ENCODE data around the gene KANK4. TPM values are rescaled to one million over a fixed set of nuclear protein-coding genes. Genes with fewer than 3 reads are reported as not detected.

KANK4 gene
- total RNA-seq, 1 experiment from 2014 or later: 1.7 TPM

DNA sequence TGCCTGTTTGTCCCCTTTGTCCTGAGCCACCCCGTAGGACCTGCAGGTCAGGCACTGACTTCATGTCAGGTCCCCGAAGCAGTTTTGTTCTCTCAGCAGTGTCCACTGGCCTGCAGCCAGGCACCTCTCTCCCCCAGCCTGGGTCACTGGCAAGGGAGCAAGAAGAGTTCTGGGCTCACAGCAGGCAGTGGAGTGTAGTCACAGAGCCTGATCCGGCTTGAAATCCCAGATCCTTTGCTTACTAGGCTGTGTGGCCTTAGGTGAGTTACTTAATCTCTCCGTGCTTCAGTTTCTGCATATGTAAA lies 90.4 kb downstream of the KANK4 start:
- peak overlapping the region; percentile 57 for H3K4me2 ChIP-seq
- CTCF ChIA-PET: interaction anchor here (0.6 kb wide), 1 partner anchor 155 kb away, joined by 3 read pairs; no protein-coding TSS in a partner anchor
- H3K27ac ChIP-seq: peak overlapping the region; percentile 85; the same call in 1 of the 2 replicates

DNA sequence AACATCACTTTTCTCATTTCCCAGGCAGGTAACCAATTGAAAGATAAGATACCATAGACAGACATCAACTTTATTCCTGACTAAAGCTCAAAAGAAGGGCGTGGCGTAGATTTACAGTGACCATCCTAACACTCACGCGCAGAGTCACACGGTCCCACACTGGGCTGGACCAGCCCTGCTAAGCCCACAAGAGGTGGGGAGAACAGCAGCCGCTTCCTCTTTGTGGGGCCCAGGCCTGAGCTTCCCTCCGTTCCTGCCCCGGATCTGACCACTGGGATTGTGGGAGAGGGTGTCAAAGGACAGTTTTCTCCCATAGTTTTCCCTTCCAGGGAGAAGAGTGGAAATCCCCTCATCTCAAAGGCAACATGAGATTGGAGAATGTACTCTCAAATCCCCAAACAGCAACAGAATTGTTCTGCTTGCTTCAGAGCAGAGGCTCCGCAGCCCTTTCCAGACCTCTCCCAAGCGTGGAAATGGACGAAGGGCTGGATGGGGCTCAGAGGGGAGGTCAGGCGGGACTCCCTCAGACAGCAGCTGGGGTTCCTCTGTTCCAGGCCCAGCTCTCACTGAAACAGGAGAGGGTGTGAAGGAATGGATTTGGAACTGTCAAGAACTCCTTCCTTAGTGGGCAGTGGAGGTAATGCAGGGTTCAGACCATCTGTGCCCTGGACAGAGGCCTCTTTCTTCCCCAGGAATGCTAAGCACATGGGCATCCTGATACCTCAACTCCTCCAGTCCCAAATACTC lies 90.9 kb downstream of the KANK4 start:
- CTCF ChIA-PET: interaction anchor here (1.0 kb wide), 1 partner anchor 19 kb away, joined by 3 read pairs; no protein-coding TSS in a partner anchor
- POLR2A ChIA-PET (ENCODE audit: unreplicated experiment): no interaction called here

More for the DNA sequence above, 90.4 kb downstream of the KANK4 start:
- TF ChIP-seq, protein P1, sequence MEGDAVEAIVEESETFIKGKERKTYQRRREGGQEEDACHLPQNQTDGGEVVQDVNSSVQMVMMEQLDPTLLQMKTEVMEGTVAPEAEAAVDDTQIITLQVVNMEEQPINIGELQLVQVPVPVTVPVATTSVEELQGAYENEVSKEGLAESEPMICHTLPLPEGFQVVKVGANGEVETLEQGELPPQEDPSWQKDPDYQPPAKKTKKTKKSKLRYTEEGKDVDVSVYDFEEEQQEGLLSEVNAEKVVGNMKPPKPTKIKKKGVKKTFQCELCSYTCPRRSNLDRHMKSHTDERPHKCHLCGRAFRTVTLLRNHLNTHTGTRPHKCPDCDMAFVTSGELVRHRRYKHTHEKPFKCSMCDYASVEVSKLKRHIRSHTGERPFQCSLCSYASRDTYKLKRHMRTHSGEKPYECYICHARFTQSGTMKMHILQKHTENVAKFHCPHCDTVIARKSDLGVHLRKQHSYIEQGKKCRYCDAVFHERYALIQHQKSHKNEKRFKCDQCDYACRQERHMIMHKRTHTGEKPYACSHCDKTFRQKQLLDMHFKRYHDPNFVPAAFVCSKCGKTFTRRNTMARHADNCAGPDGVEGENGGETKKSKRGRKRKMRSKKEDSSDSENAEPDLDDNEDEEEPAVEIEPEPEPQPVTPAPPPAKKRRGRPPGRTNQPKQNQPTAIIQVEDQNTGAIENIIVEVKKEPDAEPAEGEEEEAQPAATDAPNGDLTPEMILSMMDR (conservative IDR thresholded peaks at IDR 0.05): no peak
- TF ChIP-seq EZH2 (IDR thresholded peaks at IDR 0.05; ENCODE audit: low read depth): no peak
- DNase-seq: no peak
- Histone ChIP-seq H3K36me3 (ENCODE audit: low read depth) (no peaks in the 10 kb centered on the region), H3K27me3 (ENCODE audit: insufficient read depth, low read depth) (no peaks in the 10 kb centered on the region), H4K20me1 (ENCODE audit: insufficient read depth) (no peaks in the 10 kb centered on the region), H3K79me2 (ENCODE audit: low read depth) (no peaks in the 10 kb centered on the region), H3F3A (ENCODE audit: insufficient read depth, low read depth) (peaks cover 30% of the 10 kb centered on the region), H2AFZ (no peak overlapping the region), H3K9me3 (ENCODE audit: insufficient read depth, low read depth) (no peaks in the 10 kb centered on the region), H3K4me1 (replicated peaks; ENCODE audit: insufficient read depth) (peaks cover 39% of the 10 kb centered on the region), H3K4me3 (no peak overlapping the region), H3K9me2 (ENCODE audit: insufficient read depth) (no peaks in the 10 kb centered on the region)
- no TSS peak for BruUV-seq (replicated peaks)
- POLR2A ChIA-PET (ENCODE audit: unreplicated experiment): no interaction called here
- intact Hi-C loops (cut with micrococcal nuclease; ENCODE audit: unreplicated experiment): no loop called here

DNA sequence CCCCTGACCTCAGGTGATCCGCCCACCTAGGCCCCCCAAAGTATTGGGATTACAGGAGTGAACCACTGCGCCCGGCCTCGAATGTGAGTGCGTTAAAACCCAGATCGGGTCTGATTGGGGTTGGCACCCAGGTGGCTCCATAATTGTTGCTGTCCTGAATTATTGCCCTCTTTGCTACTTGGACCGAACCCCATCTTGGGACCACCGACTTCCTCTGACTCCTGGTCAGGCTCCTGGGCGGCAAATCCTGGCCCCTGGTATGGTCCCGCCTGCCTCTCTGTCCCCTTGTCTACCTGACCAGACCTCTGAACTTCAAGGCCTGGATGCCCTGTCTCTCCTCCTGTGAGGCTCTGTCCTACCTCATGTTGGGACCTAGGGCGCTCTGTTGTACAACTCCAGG lies 91.7 kb downstream of the KANK4 start:
- ChIA-PET CTCF (interaction anchor here (1.0 kb wide), 1 partner anchor 19 kb away, joined by 3 read pairs; no protein-coding TSS in a partner anchor), POLR2A (ENCODE audit: unreplicated experiment) (no interaction called here)
- no peaks in the 10 kb centered on the region for H3K9me3 ChIP-seq (ENCODE audit: insufficient read depth, low read depth)
- peaks cover 30% of the 10 kb centered on the region for H3F3A ChIP-seq (ENCODE audit: insufficient read depth, low read depth)
- H3K4me3 ChIP-seq: no peak overlapping the region
- intact Hi-C loops (cut with micrococcal nuclease; ENCODE audit: unreplicated experiment): no loop called here
- BruUV-seq (replicated peaks): no TSS peak
- TF ChIP-seq EZH2 (IDR thresholded peaks at IDR 0.05; ENCODE audit: low read depth): no peak
- TF ChIP-seq, protein P1 (conservative IDR thresholded peaks at IDR 0.05): no peak
- H3K36me3 ChIP-seq (ENCODE audit: low read depth): no peaks in the 10 kb centered on the region
- H2AFZ ChIP-seq: no peak overlapping the region
- peaks cover 36% of the 10 kb centered on the region for H3K4me1 ChIP-seq (replicated peaks; ENCODE audit: insufficient read depth)
- no peaks in the 10 kb centered on the region for H4K20me1 ChIP-seq (ENCODE audit: insufficient read depth)
- H3K9me2 ChIP-seq (ENCODE audit: insufficient read depth): no peaks in the 10 kb centered on the region
- H3K4me2 ChIP-seq: no peak overlapping the region
- H3K27ac ChIP-seq: no peak overlapping the region
- no peak for DNase-seq
- no peaks in the 10 kb centered on the region for H3K79me2 ChIP-seq (ENCODE audit: low read depth)
- no peaks in the 10 kb centered on the region for H3K27me3 ChIP-seq (ENCODE audit: insufficient read depth, low read depth)

More for the DNA sequence above, 90.9 kb downstream of the KANK4 start:
- no peak for DNase-seq
- H3K27ac ChIP-seq: no peak overlapping the region; the same call in 1 of the 2 replicates
- no peak overlapping the region for H2AFZ ChIP-seq
- intact Hi-C loops (cut with micrococcal nuclease; ENCODE audit: unreplicated experiment): no loop called here
- no peaks in the 10 kb centered on the region for H3K9me3 ChIP-seq (ENCODE audit: insufficient read depth, low read depth)
- no TSS peak for BruUV-seq (replicated peaks)
- no peaks in the 10 kb centered on the region for H3K79me2 ChIP-seq (ENCODE audit: low read depth)
- peaks cover 30% of the 10 kb centered on the region for H3F3A ChIP-seq (ENCODE audit: insufficient read depth, low read depth)
- peaks cover 36% of the 10 kb centered on the region for H3K4me1 ChIP-seq (replicated peaks; ENCODE audit: insufficient read depth)
- H3K4me2 ChIP-seq: peak overlapping the region; percentile 57
- no peak overlapping the region for H3K4me3 ChIP-seq
- no peaks in the 10 kb centered on the region for H3K36me3 ChIP-seq (ENCODE audit: low read depth)
- H3K27me3 ChIP-seq (ENCODE audit: insufficient read depth, low read depth): no peaks in the 10 kb centered on the region
- TF ChIP-seq EZH2 (IDR thresholded peaks at IDR 0.05; ENCODE audit: low read depth): no peak
- TF ChIP-seq, protein P1 (conservative IDR thresholded peaks at IDR 0.05): no peak
- no peaks in the 10 kb centered on the region for H3K9me2 ChIP-seq (ENCODE audit: insufficient read depth)
- H4K20me1 ChIP-seq (ENCODE audit: insufficient read depth): no peaks in the 10 kb centered on the region
